Erythroblast (primary cell): ENCODE measurements around the gene H2BW2.

Experiments
- GATA1 ChIP-seq: IDR thresholded peaks from 2 replicates; pipeline ENCODE4 v1.6.1; 2011; ENCODE audit warnings: low read depth, mild to moderate bottlenecking, control low read depth, low read length, moderate library complexity
- POLR2A ChIP-seq: IDR thresholded peaks from 2 replicates; pipeline ENCODE4 v1.6.1; 2011; ENCODE audit warnings: mild to moderate bottlenecking, low read length

DNA sequence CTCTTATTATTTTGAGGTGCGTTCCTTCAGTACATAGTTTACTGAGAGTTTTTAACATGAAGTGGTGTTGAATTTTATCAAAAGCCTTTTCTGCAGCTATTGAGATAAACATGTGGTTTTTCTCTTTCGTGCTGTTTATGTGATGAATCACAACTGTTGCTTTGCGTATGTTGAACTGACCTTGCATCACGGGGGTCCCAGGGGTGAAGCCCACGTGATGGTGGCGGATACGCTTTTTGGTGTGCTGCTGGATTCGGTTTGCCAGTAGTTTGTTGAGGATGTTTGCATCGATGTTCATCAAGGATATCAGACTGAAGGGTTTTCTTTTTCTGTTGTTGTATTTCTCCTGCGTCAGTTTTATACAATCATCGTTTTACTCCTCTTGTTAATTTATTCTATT is 21.6 kb upstream of the H2BW2 start:
- TF ChIP-seq POLR2A, result no peak
- TF ChIP-seq GATA1, result no peak
